ENCODE measurements around the gene TEX35. TPM values are rescaled to one million over a fixed set of nuclear protein-coding genes. Genes with fewer than 3 reads are reported as not detected.

TEX35 gene
- total and polyA plus RNA-seq, 10 of the 15 experiments (the other 5 are each of a cell fraction or from before 2014, with no cell fraction given) = not detected

DNA sequence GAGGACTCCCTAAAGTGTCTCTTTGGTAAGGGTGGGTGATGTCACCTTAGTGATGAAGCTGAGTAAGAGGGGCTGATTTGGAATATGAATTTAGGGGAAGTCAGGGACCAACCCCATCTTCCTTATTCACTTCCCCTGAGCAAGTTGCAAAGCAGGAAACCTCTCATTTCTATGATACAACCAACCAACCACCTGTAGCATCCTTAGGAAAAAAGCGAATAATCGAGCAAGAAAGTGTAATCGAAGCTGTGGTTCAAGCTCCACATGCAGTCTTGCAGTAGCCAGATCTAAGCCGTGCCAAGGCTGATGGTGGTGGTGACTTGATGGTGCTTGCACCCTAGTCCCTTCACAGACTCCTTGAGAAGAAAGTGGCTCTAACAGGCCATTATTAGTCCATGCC is 3.2 kb downstream of the TEX35 start:
- in situ Hi-C loops (cut with MboI) (no loop called here), intact Hi-C loops (cut with micrococcal nuclease; ENCODE audit: unreplicated experiment) (no loop called here)
- H3K27ac ChIP-seq (ENCODE audit: control insufficient read depth, insufficient read depth) = no peak overlapping the region
- H3K4me2 ChIP-seq (ENCODE audit: control insufficient read depth, insufficient read depth) = no peak overlapping the region
- BruUV-seq (replicated peaks) = no TSS peak
- POLR2A ChIA-PET = no interaction called here
- RAD21 ChIA-PET (ENCODE audit: unreplicated experiment) = no interaction called here
- DNase-seq (ENCODE audit: low read depth, low spot score) (no peak), FAIRE-seq (no peak), ATAC-seq (no peak)
- H2AFZ ChIP-seq (ENCODE audit: control insufficient read depth, low read depth, low read length) = no peak overlapping the region
- H4K20me1 ChIP-seq (ENCODE audit: control insufficient read depth, insufficient read depth) = no peaks in the 10 kb centered on the region
- no peaks in the 10 kb centered on the region for H3K9me3 ChIP-seq (replicated peaks; ENCODE audit: control insufficient read depth, insufficient read depth, low read length)
- SMC1A ChIA-PET (ENCODE audit: uncharacterized antibody, unreplicated experiment) = interaction anchor here (0.7 to 1.6 kb wide), 4 partner anchors 10 to 855 kb away, joined by 3 to 4 read pairs (median 3); no protein-coding TSS in a partner anchor
- CTCF ChIA-PET = interaction anchor here (1.3 to 1.5 kb wide), 2 partner anchors 15 to 216 kb away, joined by 4 to 6 read pairs; no protein-coding TSS in a partner anchor
- H3K27me3 ChIP-seq (replicated peaks in 1 of 2; ENCODE audit: control insufficient read depth in 2 of 2, insufficient read depth in 2 of 2, low read length in 1 of 2) = peaks cover 0 to 2% of the 10 kb centered on the region in 2 experiments; a peak in 1 of 4 replicates
- no peaks in the 10 kb centered on the region for H3K79me2 ChIP-seq (ENCODE audit: control insufficient read depth, insufficient read depth, low read length)
- 57% methylated on average over 4 of the region's 4 CpGs for WGBS (ENCODE audit: insufficient coverage, insufficient replicate concordance, low lambda C conversion rate, missing lambda C conversion rate)
- no peaks in the 10 kb centered on the region for H3K4me1 ChIP-seq (ENCODE audit: control insufficient read depth, insufficient read depth, low read length)
- H3K4me3 ChIP-seq = no peak overlapping the region
- no peak overlapping the region for H3K9ac ChIP-seq (ENCODE audit: control insufficient read depth, insufficient read depth, low read length)
- H3K36me3 ChIP-seq (ENCODE audit: control insufficient read depth in 2 of 2, insufficient read depth in 2 of 2, low read length in 1 of 2) = no peaks in the 10 kb centered on the region
- TF ChIP-seq, protein P1, sequence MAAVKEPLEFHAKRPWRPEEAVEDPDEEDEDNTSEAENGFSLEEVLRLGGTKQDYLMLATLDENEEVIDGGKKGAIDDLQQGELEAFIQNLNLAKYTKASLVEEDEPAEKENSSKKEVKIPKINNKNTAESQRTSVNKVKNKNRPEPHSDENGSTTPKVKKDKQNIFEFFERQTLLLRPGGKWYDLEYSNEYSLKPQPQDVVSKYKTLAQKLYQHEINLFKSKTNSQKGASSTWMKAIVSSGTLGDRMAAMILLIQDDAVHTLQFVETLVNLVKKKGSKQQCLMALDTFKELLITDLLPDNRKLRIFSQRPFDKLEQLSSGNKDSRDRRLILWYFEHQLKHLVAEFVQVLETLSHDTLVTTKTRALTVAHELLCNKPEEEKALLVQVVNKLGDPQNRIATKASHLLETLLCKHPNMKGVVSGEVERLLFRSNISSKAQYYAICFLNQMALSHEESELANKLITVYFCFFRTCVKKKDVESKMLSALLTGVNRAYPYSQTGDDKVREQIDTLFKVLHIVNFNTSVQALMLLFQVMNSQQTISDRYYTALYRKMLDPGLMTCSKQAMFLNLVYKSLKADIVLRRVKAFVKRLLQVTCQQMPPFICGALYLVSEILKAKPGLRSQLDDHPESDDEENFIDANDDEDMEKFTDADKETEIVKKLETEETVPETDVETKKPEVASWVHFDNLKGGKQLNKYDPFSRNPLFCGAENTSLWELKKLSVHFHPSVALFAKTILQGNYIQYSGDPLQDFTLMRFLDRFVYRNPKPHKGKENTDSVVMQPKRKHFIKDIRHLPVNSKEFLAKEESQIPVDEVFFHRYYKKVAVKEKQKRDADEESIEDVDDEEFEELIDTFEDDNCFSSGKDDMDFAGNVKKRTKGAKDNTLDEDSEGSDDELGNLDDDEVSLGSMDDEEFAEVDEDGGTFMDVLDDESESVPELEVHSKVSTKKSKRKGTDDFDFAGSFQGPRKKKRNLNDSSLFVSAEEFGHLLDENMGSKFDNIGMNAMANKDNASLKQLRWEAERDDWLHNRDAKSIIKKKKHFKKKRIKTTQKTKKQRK (IDR thresholded peaks at IDR 0.05; ENCODE audit: low read depth, low read length) = no peak
- TF ChIP-seq RAD51 (IDR thresholded peaks at IDR 0.05) = no peak
- no peak for TF ChIP-seq ZNF24 (IDR thresholded peaks at IDR 0.05)
- TF ChIP-seq IKZF1 (conservative IDR thresholded peaks at IDR 0.05) = no peak
- TF ChIP-seq, protein P2, sequence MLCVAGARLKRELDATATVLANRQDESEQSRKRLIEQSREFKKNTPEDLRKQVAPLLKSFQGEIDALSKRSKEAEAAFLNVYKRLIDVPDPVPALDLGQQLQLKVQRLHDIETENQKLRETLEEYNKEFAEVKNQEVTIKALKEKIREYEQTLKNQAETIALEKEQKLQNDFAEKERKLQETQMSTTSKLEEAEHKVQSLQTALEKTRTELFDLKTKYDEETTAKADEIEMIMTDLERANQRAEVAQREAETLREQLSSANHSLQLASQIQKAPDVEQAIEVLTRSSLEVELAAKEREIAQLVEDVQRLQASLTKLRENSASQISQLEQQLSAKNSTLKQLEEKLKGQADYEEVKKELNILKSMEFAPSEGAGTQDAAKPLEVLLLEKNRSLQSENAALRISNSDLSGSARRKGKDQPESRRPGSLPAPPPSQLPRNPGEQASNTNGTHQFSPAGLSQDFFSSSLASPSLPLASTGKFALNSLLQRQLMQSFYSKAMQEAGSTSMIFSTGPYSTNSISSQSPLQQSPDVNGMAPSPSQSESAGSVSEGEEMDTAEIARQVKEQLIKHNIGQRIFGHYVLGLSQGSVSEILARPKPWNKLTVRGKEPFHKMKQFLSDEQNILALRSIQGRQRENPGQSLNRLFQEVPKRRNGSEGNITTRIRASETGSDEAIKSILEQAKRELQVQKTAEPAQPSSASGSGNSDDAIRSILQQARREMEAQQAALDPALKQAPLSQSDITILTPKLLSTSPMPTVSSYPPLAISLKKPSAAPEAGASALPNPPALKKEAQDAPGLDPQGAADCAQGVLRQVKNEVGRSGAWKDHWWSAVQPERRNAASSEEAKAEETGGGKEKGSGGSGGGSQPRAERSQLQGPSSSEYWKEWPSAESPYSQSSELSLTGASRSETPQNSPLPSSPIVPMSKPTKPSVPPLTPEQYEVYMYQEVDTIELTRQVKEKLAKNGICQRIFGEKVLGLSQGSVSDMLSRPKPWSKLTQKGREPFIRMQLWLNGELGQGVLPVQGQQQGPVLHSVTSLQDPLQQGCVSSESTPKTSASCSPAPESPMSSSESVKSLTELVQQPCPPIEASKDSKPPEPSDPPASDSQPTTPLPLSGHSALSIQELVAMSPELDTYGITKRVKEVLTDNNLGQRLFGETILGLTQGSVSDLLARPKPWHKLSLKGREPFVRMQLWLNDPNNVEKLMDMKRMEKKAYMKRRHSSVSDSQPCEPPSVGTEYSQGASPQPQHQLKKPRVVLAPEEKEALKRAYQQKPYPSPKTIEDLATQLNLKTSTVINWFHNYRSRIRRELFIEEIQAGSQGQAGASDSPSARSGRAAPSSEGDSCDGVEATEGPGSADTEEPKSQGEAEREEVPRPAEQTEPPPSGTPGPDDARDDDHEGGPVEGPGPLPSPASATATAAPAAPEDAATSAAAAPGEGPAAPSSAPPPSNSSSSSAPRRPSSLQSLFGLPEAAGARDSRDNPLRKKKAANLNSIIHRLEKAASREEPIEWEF (IDR thresholded peaks at IDR 0.05; ENCODE audit: insufficient replicate concordance, low read depth, low read length) = no peak
- TF ChIP-seq, protein P3, sequence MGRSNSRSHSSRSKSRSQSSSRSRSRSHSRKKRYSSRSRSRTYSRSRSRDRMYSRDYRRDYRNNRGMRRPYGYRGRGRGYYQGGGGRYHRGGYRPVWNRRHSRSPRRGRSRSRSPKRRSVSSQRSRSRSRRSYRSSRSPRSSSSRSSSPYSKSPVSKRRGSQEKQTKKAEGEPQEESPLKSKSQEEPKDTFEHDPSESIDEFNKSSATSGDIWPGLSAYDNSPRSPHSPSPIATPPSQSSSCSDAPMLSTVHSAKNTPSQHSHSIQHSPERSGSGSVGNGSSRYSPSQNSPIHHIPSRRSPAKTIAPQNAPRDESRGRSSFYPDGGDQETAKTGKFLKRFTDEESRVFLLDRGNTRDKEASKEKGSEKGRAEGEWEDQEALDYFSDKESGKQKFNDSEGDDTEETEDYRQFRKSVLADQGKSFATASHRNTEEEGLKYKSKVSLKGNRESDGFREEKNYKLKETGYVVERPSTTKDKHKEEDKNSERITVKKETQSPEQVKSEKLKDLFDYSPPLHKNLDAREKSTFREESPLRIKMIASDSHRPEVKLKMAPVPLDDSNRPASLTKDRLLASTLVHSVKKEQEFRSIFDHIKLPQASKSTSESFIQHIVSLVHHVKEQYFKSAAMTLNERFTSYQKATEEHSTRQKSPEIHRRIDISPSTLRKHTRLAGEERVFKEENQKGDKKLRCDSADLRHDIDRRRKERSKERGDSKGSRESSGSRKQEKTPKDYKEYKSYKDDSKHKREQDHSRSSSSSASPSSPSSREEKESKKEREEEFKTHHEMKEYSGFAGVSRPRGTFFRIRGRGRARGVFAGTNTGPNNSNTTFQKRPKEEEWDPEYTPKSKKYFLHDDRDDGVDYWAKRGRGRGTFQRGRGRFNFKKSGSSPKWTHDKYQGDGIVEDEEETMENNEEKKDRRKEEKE (IDR thresholded peaks at IDR 0.05) = no peak
- TF ChIP-seq POLR2AphosphoS5 (IDR thresholded peaks at IDR 0.05; ENCODE audit: low read length) = no peak
- TF ChIP-seq FOXM1 (IDR thresholded peaks at IDR 0.05; ENCODE audit: low read depth, low read length) = no peak
- TF ChIP-seq HCFC1 (IDR thresholded peaks at IDR 0.05; ENCODE audit: low read length) = no peak
- TF ChIP-seq RFX5 (IDR thresholded peaks at IDR 0.05; ENCODE audit: low read depth, low read length) = no peak
- no peak for TF ChIP-seq BACH1 (IDR thresholded peaks at IDR 0.05; ENCODE audit: borderline replicate concordance)
- no peak for TF ChIP-seq FOS (IDR thresholded peaks at IDR 0.05; ENCODE audit: borderline replicate concordance, extremely low read depth, insufficient read length)
- no peak for TF ChIP-seq POU2F2 (IDR thresholded peaks at IDR 0.05; ENCODE audit: borderline replicate concordance, low read depth, low read length)
- TF ChIP-seq TBL1XR1 (IDR thresholded peaks at IDR 0.05; ENCODE audit: low read depth, low read length) = no peak

Measured in GM12878 (cell line).